Hematopoietic multipotent progenitor cell treated with erythropoietin and hydrocortisone succinate and interleukin-3 and kit ligand, for 17 days (in vitro differentiated cells): ENCODE measurements around the gene SPATA20.

ENCODE experiments used
- DNase-seq: peaks from one replicate; pipeline ENCODE4 v3.0.0-alpha.2; 2015; ENCODE audit warnings: low spot score

Gene SPATA20

GRCh38 chr17:50602836-50603235, 55.9 kb downstream of the SPATA20 start:
- no peak for DNase-seq

GRCh38 chr17:50603340-50603739, 56.4 kb downstream of the SPATA20 start:
- DNase-seq: no peak

GRCh38 chr17:50604513-50604912, 57.5 kb downstream of the SPATA20 start:
- no peak for DNase-seq

- no peak for DNase-seq
Measured at GRCh38 chr17:50605429-50605828, 58.5 kb downstream of the SPATA20 start.
